Ectodermal cell (in vitro differentiated cells): ENCODE measurements around the gene COL13A1.

Experiments
- H3K27ac ChIP-seq: 2 replicates; pipeline ENCODE4 v1.7.0; 2013; ENCODE audit warnings: mild to moderate bottlenecking, low read depth, low read length; ENCODE audit not compliant: insufficient read depth, poor library complexity, severe bottlenecking
- H3K27me3 ChIP-seq: 2 replicates; pipeline ENCODE4 v1.7.0; 2013; ENCODE audit warnings: mild to moderate bottlenecking, low read length; ENCODE audit not compliant: insufficient read depth, control insufficient read depth, poor library complexity, severe bottlenecking
- H3K36me3 ChIP-seq: one replicate; pipeline ENCODE4 v1.7.0; 2013; ENCODE audit warnings: low read length; ENCODE audit not compliant: control insufficient read depth, insufficient read depth
- H3K4me1 ChIP-seq: one replicate; pipeline ENCODE4 v1.7.0; 2013; ENCODE audit warnings: low read length; ENCODE audit not compliant: control insufficient read depth, insufficient read depth
- H3K4me3 ChIP-seq: 2 replicates; pipeline ENCODE4 v1.7.0; 2013; ENCODE audit warnings: low read depth, low read length, control low read depth; ENCODE audit not compliant: insufficient read depth
- H3K9me3 ChIP-seq: 2 replicates; pipeline ENCODE4 v1.7.0; 2013; ENCODE audit warnings: mild to moderate bottlenecking, low read length, moderate library complexity; ENCODE audit not compliant: control insufficient read depth
- WGBS, 2 experiments: methylation state at CpG; one replicate each; pipeline ENCODE4 v1.1.7; 2013; ENCODE audit warnings: missing lambda C conversion rate in 2 of 2; 5-methylcytosine and 5-hydroxymethylcytosine counted together

COL13A1 gene

DNA sequence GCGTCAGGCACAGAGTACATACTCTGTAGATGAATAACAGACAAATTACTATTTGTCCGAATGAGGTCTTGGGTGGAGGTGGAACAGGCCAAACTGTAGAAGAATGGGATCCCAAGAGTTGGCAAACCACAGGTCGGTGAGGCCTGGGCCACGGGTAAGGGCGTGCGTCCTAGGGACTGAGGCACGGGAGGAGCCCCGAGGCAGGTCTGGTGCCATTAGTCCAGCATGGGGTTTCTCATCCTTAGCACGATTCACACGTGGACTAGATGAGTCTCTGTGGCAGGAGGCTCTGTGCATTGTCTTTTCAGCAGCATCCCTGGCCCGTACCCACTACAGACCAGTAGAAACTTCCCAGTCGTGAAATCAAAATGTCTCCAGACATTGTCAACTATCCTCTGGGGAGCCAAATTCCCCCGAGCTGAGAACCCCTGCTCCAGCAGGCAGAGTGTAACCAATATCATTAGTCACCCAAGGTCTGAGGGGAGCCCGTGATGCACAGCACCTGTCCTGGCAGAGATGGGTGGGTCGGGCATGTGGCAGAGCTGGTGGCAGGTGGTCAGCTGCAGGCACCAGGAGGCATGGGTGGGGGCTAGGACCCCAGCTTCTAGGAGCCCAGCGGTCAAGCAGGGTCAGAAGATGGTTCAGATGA, 61.3 kb downstream of the COL13A1 start:
- Histone ChIP-seq H3K27me3 (no peaks in the 10 kb centered on the region), H3K36me3 (no peaks in the 10 kb centered on the region), H3K27ac (no peak overlapping the region), H3K9me3 (no peaks in the 10 kb centered on the region), H3K4me1 (peaks cover 48% of the 10 kb centered on the region), H3K4me3 (no peak overlapping the region)
- WGBS, 2 experiments, result 92 to 94% methylated on average over 16 of the region's 16 CpGs

DNA sequence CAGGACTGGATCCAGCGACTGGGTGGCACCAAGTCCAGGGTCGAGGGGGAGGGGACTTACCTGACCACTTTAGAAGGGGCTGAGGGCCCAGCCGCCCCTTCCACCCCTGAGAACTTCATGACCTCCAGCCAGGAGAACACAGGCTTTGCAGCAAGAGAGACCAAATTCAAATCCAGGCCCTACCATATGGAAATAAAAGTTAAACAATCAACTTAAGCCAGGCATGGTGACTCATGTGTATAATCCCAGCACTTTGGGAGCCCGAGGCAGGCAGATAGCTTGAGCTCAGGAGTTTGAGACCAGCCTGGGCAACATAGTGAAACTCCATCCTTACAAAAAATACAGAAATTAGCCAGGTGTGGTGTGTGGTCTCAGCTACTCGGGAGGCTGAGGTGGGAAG, 61.9 kb downstream of the COL13A1 start:
- H3K4me3 ChIP-seq, result no peak overlapping the region
- H3K27ac ChIP-seq, result no peak overlapping the region
- H3K27me3 ChIP-seq, result no peaks in the 10 kb centered on the region
- H3K36me3 ChIP-seq, result no peaks in the 10 kb centered on the region
- H3K9me3 ChIP-seq, result no peaks in the 10 kb centered on the region
- 89 to 90% methylated on average over 5 of the region's 5 CpGs for WGBS, 2 experiments
- peaks cover 54% of the 10 kb centered on the region for H3K4me1 ChIP-seq

DNA sequence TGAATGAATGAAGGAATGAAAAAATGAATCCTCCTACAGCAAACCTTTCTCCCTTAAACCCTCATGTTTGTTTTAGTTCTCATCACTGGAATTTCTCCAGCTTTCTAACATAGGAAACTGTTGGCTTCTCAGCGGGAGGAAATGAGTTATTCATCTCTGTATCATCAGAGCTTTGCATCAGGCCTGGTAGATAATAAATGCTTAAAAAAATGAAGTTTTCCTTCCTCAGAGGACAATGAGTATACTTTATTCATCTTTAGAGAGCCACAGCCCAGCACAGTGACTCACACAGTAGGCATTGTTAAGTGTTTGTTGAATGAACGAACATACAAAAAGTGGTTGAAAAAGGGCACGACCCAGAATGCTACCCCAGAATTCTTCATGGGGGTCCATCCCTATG, 62.6 kb downstream of the COL13A1 start:
- 64 to 78% methylated on average over 3 of the region's 3 CpGs for WGBS, 2 experiments
- H3K36me3 ChIP-seq, result no peaks in the 10 kb centered on the region
- H3K27ac ChIP-seq, result no peak overlapping the region
- peaks cover 57% of the 10 kb centered on the region for H3K4me1 ChIP-seq
- H3K4me3 ChIP-seq, result no peak overlapping the region
- no peaks in the 10 kb centered on the region for H3K9me3 ChIP-seq
- H3K27me3 ChIP-seq, result no peaks in the 10 kb centered on the region

DNA sequence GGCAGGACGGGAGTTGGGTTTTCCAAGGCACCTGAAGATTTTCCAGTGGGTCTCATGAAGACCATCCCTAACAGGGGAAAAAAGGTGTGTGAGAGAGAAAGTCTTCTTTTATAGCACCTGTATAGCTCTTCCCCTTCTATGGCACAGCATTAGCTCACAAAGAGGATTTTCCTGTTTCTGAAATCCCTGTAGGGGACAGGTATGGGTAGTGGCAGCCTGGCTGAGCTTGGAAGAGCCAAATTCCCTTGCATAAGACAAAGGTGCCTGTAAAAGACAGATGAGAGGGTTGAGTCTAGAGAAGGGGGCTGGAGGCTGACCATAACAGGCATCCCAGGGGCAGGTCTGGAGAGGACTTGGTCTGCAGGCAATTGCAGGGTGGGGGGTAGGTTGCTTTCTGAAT, 63.7 kb downstream of the COL13A1 start:
- Histone ChIP-seq H3K4me3 (no peak overlapping the region), H3K36me3 (no peaks in the 10 kb centered on the region), H3K4me1 (peaks cover 47% of the 10 kb centered on the region), H3K27ac (no peak overlapping the region), H3K27me3 (no peaks in the 10 kb centered on the region), H3K9me3 (no peaks in the 10 kb centered on the region)
- WGBS, 2 experiments, result 87 to 100% methylated on average over 1 of the region's 1 CpG

DNA sequence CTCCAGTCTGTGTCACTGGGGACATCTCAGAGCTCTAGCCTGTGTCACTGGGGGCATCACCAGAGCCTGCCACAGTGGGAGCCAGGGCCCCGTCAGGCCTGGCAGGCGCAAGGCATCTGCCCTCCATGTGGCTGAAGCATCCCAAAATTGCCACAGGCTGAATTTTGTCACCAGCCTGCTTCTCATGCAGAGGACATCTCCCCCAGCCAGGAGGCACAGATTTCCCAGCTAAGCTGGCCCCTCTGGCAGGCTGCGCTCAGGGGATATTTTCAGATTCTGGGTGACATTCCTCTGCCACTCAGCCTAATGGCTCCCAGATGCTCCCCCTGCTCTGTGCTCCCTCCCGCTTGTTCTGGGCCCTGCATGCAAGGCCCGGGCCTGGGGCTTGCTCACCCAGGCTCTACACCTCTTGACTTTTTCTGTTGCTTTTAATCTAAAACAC, 64.6 kb downstream of the COL13A1 start:
- Histone ChIP-seq H3K9me3 (no peaks in the 10 kb centered on the region), H3K4me3 (no peak overlapping the region), H3K4me1 (peaks cover 43% of the 10 kb centered on the region), H3K36me3 (no peaks in the 10 kb centered on the region), H3K27me3 (no peaks in the 10 kb centered on the region), H3K27ac (peak overlapping the region; percentile 64)
- WGBS, 2 experiments, result 61 to 63% methylated on average over 5 of the region's 5 CpGs

DNA sequence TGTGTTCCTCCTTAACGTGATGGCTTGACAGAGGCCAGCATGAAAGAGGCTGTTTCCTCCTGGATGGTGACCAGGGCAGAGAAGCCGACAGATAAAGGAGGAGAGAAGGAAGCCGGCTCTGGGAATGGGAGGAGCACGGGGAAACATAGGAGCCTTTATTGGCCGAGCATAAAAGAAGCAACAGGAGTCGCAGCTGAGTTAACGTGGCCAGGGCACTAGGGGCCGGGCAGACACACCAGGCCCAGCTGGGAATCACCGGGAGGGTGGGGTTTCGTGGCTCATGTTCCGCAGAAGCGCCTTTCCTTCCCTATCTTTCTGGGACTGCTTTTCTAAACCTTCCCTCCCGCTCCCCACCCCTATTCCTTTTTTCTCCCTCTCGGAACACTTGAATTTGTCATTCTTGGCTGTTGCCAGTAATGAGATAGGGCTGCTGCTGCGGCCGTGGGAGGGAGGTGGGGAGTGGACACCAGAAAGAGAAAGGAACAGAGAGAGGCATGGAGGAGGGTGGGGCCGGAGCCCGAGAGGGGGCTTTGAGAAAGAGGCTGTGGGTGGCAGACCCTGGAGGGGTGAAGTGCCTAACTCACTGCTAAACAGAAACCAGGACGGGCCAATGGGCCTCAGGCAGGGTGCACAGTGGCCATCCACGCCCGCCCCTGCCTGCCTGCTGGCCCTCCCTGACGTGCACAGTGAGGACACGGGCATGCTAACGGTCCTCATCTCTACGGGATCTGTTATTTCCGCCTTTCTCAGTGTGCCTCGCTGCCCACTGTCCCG, 65.2 kb downstream of the COL13A1 start:
- Histone ChIP-seq H3K4me3 (no peak overlapping the region), H3K9me3 (no peaks in the 10 kb centered on the region), H3K27me3 (no peaks in the 10 kb centered on the region), H3K27ac (peak overlapping the region; percentile 64), H3K4me1 (peaks cover 43% of the 10 kb centered on the region), H3K36me3 (no peaks in the 10 kb centered on the region)
- WGBS, 2 experiments, result 13 to 14% methylated on average over 27 to 28 of the region's 28 CpGs

DNA sequence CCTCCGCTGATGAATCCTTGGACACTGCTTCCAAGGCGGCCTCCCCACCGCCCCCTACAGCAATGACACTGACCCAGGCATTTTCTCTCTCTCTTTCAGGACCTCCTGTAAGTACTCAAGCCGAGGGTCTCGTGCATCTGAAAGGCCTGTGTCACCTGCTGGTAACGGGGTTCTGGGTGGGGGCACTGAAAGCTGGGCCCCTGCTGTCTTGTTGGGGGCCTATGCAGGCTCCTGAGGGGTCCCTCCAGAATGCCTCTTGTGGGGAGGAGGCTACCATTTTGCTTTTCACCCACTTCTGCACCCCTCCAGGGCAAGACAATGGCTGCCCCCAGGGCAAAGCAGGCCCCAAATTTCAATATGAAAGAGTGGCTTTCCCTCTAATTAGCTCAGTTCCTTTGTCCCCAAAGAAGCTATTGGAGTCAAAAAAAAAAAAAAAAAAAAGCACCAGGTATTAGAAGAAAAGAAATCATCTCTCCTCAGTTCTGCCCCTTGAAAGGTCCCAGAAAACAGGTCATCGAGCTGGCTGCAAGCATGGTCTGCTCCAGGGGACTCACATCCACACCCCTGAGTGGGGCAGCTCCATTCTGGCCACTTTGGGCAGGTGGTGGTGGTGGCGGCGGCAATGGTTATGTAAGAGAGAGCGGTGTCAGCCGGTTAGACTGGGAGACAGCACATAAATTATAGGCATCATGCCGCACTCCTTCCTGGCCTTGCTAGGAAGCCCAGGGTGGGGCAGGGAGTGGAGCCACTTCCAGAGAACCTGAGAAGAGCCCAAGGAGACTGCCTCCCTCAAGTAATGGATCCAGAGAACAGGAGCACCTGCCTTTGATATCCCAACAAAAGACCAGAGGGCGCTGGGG, 66.2 kb downstream of the COL13A1 start:
- Histone ChIP-seq H3K9me3 (no peaks in the 10 kb centered on the region), H3K36me3 (no peaks in the 10 kb centered on the region), H3K27me3 (no peaks in the 10 kb centered on the region), H3K4me3 (no peak overlapping the region), H3K4me1 (peaks cover 43% of the 10 kb centered on the region), H3K27ac (no peak overlapping the region)
- WGBS, 2 experiments, result 32% methylated on average over 13 of the region's 13 CpGs

DNA sequence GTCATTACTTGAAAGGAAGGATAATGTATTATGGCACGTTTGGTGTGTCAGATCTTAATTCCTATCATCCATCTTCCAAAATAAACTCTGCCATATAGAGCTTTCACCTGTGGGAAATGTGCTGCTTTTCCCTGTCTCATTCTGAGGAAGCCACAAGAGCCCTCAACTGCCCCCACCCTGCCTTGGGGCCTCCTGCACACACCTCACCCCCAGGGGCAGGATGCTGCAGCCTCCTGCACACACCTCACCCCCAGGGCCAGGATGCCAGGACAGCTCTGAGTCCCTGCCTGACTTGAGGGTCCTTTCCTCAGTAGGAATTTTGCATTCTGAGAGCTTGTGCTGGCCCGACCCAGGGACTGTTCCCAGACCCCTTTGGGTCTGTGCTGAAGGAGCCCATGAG, 67.1 kb downstream of the COL13A1 start:
- peaks cover 43% of the 10 kb centered on the region for H3K4me1 ChIP-seq
- no peak overlapping the region for H3K27ac ChIP-seq
- H3K27me3 ChIP-seq, result no peaks in the 10 kb centered on the region
- H3K36me3 ChIP-seq, result no peaks in the 10 kb centered on the region
- no peaks in the 10 kb centered on the region for H3K9me3 ChIP-seq
- no peak overlapping the region for H3K4me3 ChIP-seq
- WGBS, 2 experiments, result 73 to 84% methylated on average over 2 of the region's 2 CpGs

DNA sequence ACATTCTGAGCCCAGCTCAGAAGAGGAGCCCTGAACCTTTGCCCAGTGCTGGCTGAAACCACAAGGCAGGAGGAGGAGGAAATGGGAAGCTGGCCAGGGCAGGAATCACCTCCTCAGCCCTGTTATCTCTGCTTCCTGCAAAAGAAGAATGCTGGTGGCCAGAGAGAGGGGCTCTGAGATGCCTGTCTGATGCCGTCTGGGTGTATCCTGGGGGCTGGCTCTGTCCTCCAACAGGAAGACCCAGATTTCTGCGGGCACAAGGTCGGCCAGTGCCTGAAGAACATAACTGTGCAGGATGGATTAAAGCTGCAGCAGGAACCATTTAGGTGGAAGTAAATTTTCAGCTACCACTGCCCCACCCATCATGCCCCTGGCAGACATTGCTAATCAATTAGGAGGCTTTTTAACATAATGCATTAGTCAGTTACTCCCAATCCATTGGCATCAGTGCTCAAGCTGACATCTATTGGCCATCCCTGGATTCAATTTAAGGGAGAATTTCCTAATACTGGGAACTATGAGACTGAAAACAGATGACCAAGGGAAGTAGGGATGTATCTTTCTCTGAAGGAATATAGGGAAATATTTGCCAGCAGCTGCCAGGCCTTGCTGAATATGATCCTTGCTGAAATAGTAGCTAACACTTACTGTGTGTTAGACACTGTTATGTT, 67.7 kb downstream of the COL13A1 start:
- Histone ChIP-seq H3K27ac (no peak overlapping the region), H3K4me3 (no peak overlapping the region), H3K27me3 (no peaks in the 10 kb centered on the region), H3K4me1 (peaks cover 40% of the 10 kb centered on the region), H3K9me3 (no peaks in the 10 kb centered on the region), H3K36me3 (no peaks in the 10 kb centered on the region)
- 72 to 84% methylated on average over 3 of the region's 3 CpGs for WGBS, 2 experiments
